HCT116 (cell line): Measurements from ENCODE around the gene DMKN. TPM values are rescaled to one million over a fixed set of nuclear protein-coding genes. Genes with fewer than 3 reads are reported as not detected.

ENCODE experiments used
- ATAC-seq: fragments of 200-7000 bp; cut with Tn5 transposase; 2 replicates; pipeline ENCODE4 v1.9.1; 2020; ENCODE audit warnings: mild to moderate bottlenecking, moderate library complexity
- Bru-seq: library from RNA; stranded (reverse); fragments of 400-500 nt; gene quantifications from one replicate; lab custom pipeline; 2021; lab: Mats Ljungman, UMichigan
- BruChase-seq, 2 experiments: library from RNA; stranded (reverse); fragments of 400-500 nt; gene quantifications; one replicate each; lab custom pipeline; 2021; lab: Mats Ljungman, UMichigan
- BruUV-seq: library from RNA; stranded (reverse); fragments of 400-500 nt; replicated peaks from 2 replicates; lab custom pipeline; 2021; lab: Mats Ljungman, UMichigan
- CTCF ChIA-PET: fragments of 300-600 bp; sonication (Branson Sonifier 250); formaldehyde crosslinking; loops from one replicate; lab custom pipeline; 2021; ENCODE audit warnings: antibody characterized with exemption; lab: Charles Lee
- POLR2A ChIA-PET: fragments of 300-600, 350-600 bp; sonication (Branson Sonifier 250); formaldehyde crosslinking; loops from one replicate; lab custom pipeline; 2021; ENCODE audit warnings: antibody characterized with exemption; lab: Charles Lee
- RAD21 ChIA-PET, 2 experiments: fragments of 300-600 bp; sonication (Branson Sonifier 250); formaldehyde crosslinking; loops; one replicate each; lab custom pipeline; 2023; ENCODE audit warnings: low total read pairs in 2 of 2; ENCODE audit not compliant: uncharacterized antibody in 2 of 2, unreplicated experiment in 2 of 2, low non-redundant PET in 1 of 2; lab: Charles Lee
- DNase-seq: peaks from one replicate; pipeline ENCODE4 v3.0.0-alpha.2; 2010; ENCODE audit warnings: low read depth, low spot score
- H2AFZ ChIP-seq: fragments of 200-600 bp; shearing (Covaris generic), sonication (generic); 2 replicates; pipeline ENCODE4 v1.6.1; 2017; ENCODE audit warnings: low read depth, mixed run types, mixed read lengths, antibody characterized with exemption, low read length; ENCODE audit not compliant: poor library complexity, severe bottlenecking
- H3K27ac ChIP-seq: 2 replicates; pipeline ENCODE4 v1.5.1; 2012; ENCODE audit warnings: low read depth, low read length
- H3K27me3 ChIP-seq: fragments of 200-600 bp; sonication (generic); 2 replicates; pipeline ENCODE4 v1.6.1; 2016; ENCODE audit warnings: mixed run types, low read length, mixed read lengths; ENCODE audit not compliant: insufficient read depth
- H3K36me3 ChIP-seq, 2 experiments: fragments of 200-500 bp in 1 of 2; fragments of 200-600 bp in 1 of 2; sonication (Bioruptor generic) in 1 of 2; sonication (generic) in 1 of 2; 2 replicates each; pipeline versions ENCODE4 v1.5.1 to v1.6.1; 2014 to 2016; ENCODE audit warnings: low read length in 2 of 2, inconsistent platforms in 1 of 2, mixed read lengths in 1 of 2, mixed run types in 1 of 2; ENCODE audit not compliant: insufficient read depth in 2 of 2, control insufficient read depth in 1 of 2
- H3K4me1 ChIP-seq, 2 experiments: fragments of 200-600 bp in 1 of 2; sonication (generic) in 1 of 2; 2 replicates each; pipeline versions ENCODE4 v1.5.1 to v1.6.1; 2012 to 2017; ENCODE audit warnings: low read length in 2 of 2, inconsistent platforms in 1 of 2, mild to moderate bottlenecking in 1 of 2, mixed read lengths in 1 of 2, mixed run types in 1 of 2, moderate library complexity in 1 of 2; ENCODE audit not compliant: insufficient read depth in 2 of 2, control insufficient read depth in 1 of 2
- H3K4me2 ChIP-seq: fragments of 200-600 bp; sonication (generic); 2 replicates; pipeline ENCODE4 v1.6.1; 2017; ENCODE audit warnings: mixed run types, low read length, mixed read lengths
- H3K4me3 ChIP-seq, 2 experiments: fragments of 200-600 bp in 1 of 2; sonication (generic) in 1 of 2; replicated peaks in 1 of 2; 2 replicates each; pipeline ENCODE4 v1.5.1; 2011 to 2016; ENCODE audit warnings: low read length in 2 of 2, control low read depth in 1 of 2, low read depth in 1 of 2, mild to moderate bottlenecking in 1 of 2, mixed read lengths in 1 of 2, mixed run types in 1 of 2
- H3K79me2 ChIP-seq: fragments of 200-600 bp; sonication (generic); 2 replicates; pipeline ENCODE4 v1.6.1; 2017; ENCODE audit warnings: mild to moderate bottlenecking, mixed run types, low read length, moderate library complexity, mixed read lengths; ENCODE audit not compliant: insufficient read depth
- H3K9ac ChIP-seq: fragments of 200-600 bp; sonication (generic); 2 replicates; pipeline ENCODE4 v1.6.1; 2016; ENCODE audit warnings: low read length, mixed read lengths
- H3K9me2 ChIP-seq: fragments of 200-600 bp; sonication (generic), shearing (Covaris generic); 2 replicates; pipeline ENCODE4 v1.6.1; 2017; ENCODE audit warnings: mixed run types, mild to moderate bottlenecking, moderate library complexity; ENCODE audit not compliant: insufficient read depth
- H3K9me3 ChIP-seq, 2 experiments: fragments of 200-500 bp in 1 of 2; fragments of 200-600 bp in 1 of 2; sonication (Bioruptor generic) in 1 of 2; sonication (generic) in 1 of 2; 2 replicates each; pipeline ENCODE4 v1.6.1; 2014 to 2017; ENCODE audit warnings: low read length in 2 of 2, mixed read lengths in 2 of 2, inconsistent platforms in 1 of 2, low read depth in 1 of 2, mild to moderate bottlenecking in 1 of 2, mixed run types in 1 of 2, moderate library complexity in 1 of 2; ENCODE audit not compliant: control insufficient read depth in 1 of 2, insufficient read depth in 1 of 2
- H4K20me1 ChIP-seq: fragments of 200-600 bp; sonication (generic), shearing (Covaris generic); 2 replicates; pipeline ENCODE4 v1.6.1; 2017; ENCODE audit warnings: mixed run types, mild to moderate bottlenecking, moderate library complexity; ENCODE audit not compliant: insufficient read depth
- CBX3 ChIP-seq: IDR thresholded peaks from 2 replicates; pipeline ENCODE4 v1.6.1; 2012; ENCODE audit warnings: low read depth
- CEBPB ChIP-seq: IDR thresholded peaks from 2 replicates; pipeline ENCODE4 v1.6.1; 2012; ENCODE audit warnings: low read depth
- CTCF ChIP-seq, 3 experiments: fragments of 200-600 bp in 1 of 3; sonication (generic) in 1 of 3; IDR thresholded peaks in 2 of 3; conservative IDR thresholded peaks in 1 of 3; 2 replicates each; pipeline ENCODE4 v1.5.1; 2012 to 2017; ENCODE audit warnings: low read depth in 2 of 3, low read length in 2 of 3, antibody characterized with exemption in 1 of 3, borderline replicate concordance in 1 of 3, control low read depth in 1 of 3, mild to moderate bottlenecking in 1 of 3, mixed read lengths in 1 of 3, mixed run types in 1 of 3, moderate library complexity in 1 of 3; ENCODE audit not compliant: insufficient read depth in 1 of 3
- EGR1 ChIP-seq: IDR thresholded peaks from 2 replicates; pipeline ENCODE4 v1.6.1; 2012; ENCODE audit warnings: low read depth
- EZH2 ChIP-seq: fragments of 200-600 bp; sonication (generic); IDR thresholded peaks from 2 replicates; pipeline ENCODE4 v1.6.1; 2017; ENCODE audit warnings: antibody characterized with exemption, mixed run types
- EZH2phosphoT487 ChIP-seq: fragments of 200-600 bp; IDR thresholded peaks from 2 replicates; pipeline ENCODE4 v1.6.1; 2018; ENCODE audit warnings: antibody characterized with exemption, borderline replicate concordance
- POLR2AphosphoS5 ChIP-seq: IDR thresholded peaks from 2 replicates; pipeline ENCODE4 v1.6.1; 2011; ENCODE audit warnings: mild to moderate bottlenecking, low read depth, low read length, moderate library complexity
- RAD21 ChIP-seq: IDR thresholded peaks from 2 replicates; pipeline ENCODE4 v1.6.1; 2012; ENCODE audit warnings: low read depth, mild to moderate bottlenecking
- REST ChIP-seq: IDR thresholded peaks from 2 replicates; pipeline ENCODE4 v1.6.1; 2012; ENCODE audit warnings: low read depth
- SIN3A ChIP-seq: IDR thresholded peaks from 2 replicates; pipeline ENCODE4 v1.6.1; 2012; ENCODE audit warnings: low read depth
- SP1 ChIP-seq: IDR thresholded peaks from 2 replicates; pipeline ENCODE4 v1.6.1; 2012; ENCODE audit warnings: low read depth
- TCF7L2 ChIP-seq: IDR thresholded peaks from 2 replicates; pipeline ENCODE4 v1.7.0; 2011; ENCODE audit warnings: borderline replicate concordance, inconsistent platforms; ENCODE audit not compliant: insufficient read depth, insufficient read length; ENCODE audit errors: extremely low read depth
- ZNF274 ChIP-seq: fragments of 200-500 bp; sonication (Bioruptor generic); IDR thresholded peaks from 2 replicates; pipeline ENCODE4 v1.6.1; 2014; ENCODE audit warnings: mild to moderate bottlenecking, low read depth, low read length, inconsistent platforms
- intact Hi-C: fragments of 100-400 bp; cut with micrococcal nuclease; formaldehyde crosslinking; loops from 2 replicates; pipeline ENCODE4 v1.10.0; 2022
- long read RNA-seq: library from polyadenylated mRNA; unstranded; transcript quantifications from one replicate; pipeline ENCODE4 v2.0.0, GENCODE V29; 2021; ENCODE audit not compliant: unreplicated experiment
- polyA plus RNA-seq: library from polyadenylated mRNA; unstranded; fragments of >200 nt; gene quantifications from 2 replicates; pipeline ENCODE4 v1.2.1, GENCODE V29; 2012; ENCODE audit warnings: missing spikeins
- total RNA-seq: library from RNA; stranded (reverse); gene quantifications from one replicate; pipeline ENCODE4 v1.2.1, GENCODE V29; 2021; ENCODE audit not compliant: unreplicated experiment

Gene DMKN
- total RNA-seq = 246 TPM
- 256 and 297 TPM in 2 replicates for polyA plus RNA-seq
- Bru-seq, nascent RNA = percentile 94 among the genes with signal in this experiment
- percentile 92 among the genes with signal in this experiment for BruChase-seq, experiment 1, labeled RNA remaining after a 6-hour chase
- BruChase-seq, experiment 2, labeled RNA remaining after a 2-hour chase = percentile 96 among the genes with signal in this experiment
- long read RNA-seq, partial matches to known transcripts = 20 of 106 reads
- long read RNA-seq, other reads (novel, unspliced or antisense) = 48 of 106 reads

- Histone ChIP-seq H3K4me3 (peak within 1 kb of the TSS; percentile 23 to 37), H3K79me2 (peaks cover 13% of the 10 kb centered on the region), H3K27me3 (no peaks in the 10 kb centered on the region), H3K9ac (peak within 1 kb of the TSS; percentile 39; the same call in 1 of the 2 replicates), H2AFZ (no peak within 1 kb of the TSS), H3K9me3 (no peaks in the 10 kb centered on the region), H3K36me3 (no peaks in the 10 kb centered on the region), H4K20me1 (no peaks in the 10 kb centered on the region), H3K4me1 (peaks cover 17 to 50% of the 10 kb centered on the region in 2 experiments), H3K9me2 (no peaks in the 10 kb centered on the region), H3K4me2 (peak within 1 kb of the TSS; percentile 64), H3K27ac (peak within 1 kb of the TSS; percentile 31; the same call in 1 of the 2 replicates)
- ChIA-PET CTCF (no interaction called here), RAD21 (no interaction called here), POLR2A (no interaction called here)
- peak; percentile 28; the same call in 1 of the 2 replicates for TF ChIP-seq POLR2AphosphoS5
- TF ChIP-seq ZNF274 = no peak
- peak in 2 of 3 experiments; percentile 42 to 50; a peak in 4 of 6 replicates for TF ChIP-seq CTCF (IDR thresholded peaks at IDR 0.05 in 2 of 3, conservative IDR thresholded peaks at IDR 0.05 in 1 of 3; ENCODE audit: borderline replicate concordance in 1 of 3, insufficient read depth in 1 of 3, low read depth in 2 of 3, low read length in 2 of 3)
- no peak for TF ChIP-seq CEBPB
- TF ChIP-seq REST = no peak
- no peak for TF ChIP-seq EZH2
- TF ChIP-seq SIN3A = no peak
- no peak for TF ChIP-seq CBX3
- no peak for TF ChIP-seq EGR1
- TF ChIP-seq TCF7L2 = no peak
- TF ChIP-seq RAD21 = no peak
- TF ChIP-seq SP1 = no peak
- no peak for TF ChIP-seq EZH2phosphoT487
- intact Hi-C loops = no loop called here
- DNase-seq (peak; percentile 15), ATAC-seq (peak; percentile 47)
- BruUV-seq = no TSS peak
Observed at GRCh38 chr19:35513628-35514281, at the start of gene DMKN. DMKN (minus strand) TSS chr19:35513649; CDS start chr19:35513475, 174 bp downstream.
